ENCODE measurements around the gene UBE3D. TPM values are rescaled to one million over a fixed set of nuclear protein-coding genes. Genes with fewer than 3 reads are reported as not detected.
"Not testable (repeated sequence)": the region's sequence is repeated elsewhere in the genome, so short reads cannot be mapped to it uniquely, and the experiment has no call there.

Gene UBE3D
- total RNA-seq, 1 donor from 2014 or later = 0.21 TPM

DNA sequence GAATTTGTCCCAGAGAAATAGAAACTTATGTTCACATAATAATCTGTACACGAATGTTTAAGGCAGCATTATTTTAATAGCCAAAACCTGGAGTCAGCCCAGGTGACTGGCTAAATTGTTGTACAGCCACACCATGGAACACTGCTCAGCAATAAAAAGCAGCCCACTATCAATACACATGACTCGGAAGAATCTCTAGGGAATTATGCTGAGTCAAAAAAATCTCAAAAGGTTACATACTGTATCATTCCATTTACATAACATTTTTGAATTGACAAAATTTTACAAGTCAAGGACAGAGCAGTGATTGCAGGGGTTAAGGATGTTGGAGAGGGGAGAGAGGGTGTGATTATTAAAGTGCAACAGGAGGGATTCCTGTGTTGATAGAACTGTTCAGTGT lies 163.4 kb downstream of the UBE3D start:
- no peak overlapping the region for H3K27ac ChIP-seq
- TF ChIP-seq, protein P1, sequence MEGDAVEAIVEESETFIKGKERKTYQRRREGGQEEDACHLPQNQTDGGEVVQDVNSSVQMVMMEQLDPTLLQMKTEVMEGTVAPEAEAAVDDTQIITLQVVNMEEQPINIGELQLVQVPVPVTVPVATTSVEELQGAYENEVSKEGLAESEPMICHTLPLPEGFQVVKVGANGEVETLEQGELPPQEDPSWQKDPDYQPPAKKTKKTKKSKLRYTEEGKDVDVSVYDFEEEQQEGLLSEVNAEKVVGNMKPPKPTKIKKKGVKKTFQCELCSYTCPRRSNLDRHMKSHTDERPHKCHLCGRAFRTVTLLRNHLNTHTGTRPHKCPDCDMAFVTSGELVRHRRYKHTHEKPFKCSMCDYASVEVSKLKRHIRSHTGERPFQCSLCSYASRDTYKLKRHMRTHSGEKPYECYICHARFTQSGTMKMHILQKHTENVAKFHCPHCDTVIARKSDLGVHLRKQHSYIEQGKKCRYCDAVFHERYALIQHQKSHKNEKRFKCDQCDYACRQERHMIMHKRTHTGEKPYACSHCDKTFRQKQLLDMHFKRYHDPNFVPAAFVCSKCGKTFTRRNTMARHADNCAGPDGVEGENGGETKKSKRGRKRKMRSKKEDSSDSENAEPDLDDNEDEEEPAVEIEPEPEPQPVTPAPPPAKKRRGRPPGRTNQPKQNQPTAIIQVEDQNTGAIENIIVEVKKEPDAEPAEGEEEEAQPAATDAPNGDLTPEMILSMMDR (IDR thresholded peaks at IDR 0.05) = no peak
- H3K36me3 ChIP-seq = no peaks in the 10 kb centered on the region
- no peak for DNase-seq (ENCODE audit: low spot score in 2 of 2)
- no peaks in the 10 kb centered on the region for H3K27me3 ChIP-seq
- H3K9me3 ChIP-seq = no peaks in the 10 kb centered on the region
- intact Hi-C loops (cut with DNase I) = no loop called here
- no peaks in the 10 kb centered on the region for H3K4me1 ChIP-seq
- H3K4me3 ChIP-seq = no peak overlapping the region

DNA sequence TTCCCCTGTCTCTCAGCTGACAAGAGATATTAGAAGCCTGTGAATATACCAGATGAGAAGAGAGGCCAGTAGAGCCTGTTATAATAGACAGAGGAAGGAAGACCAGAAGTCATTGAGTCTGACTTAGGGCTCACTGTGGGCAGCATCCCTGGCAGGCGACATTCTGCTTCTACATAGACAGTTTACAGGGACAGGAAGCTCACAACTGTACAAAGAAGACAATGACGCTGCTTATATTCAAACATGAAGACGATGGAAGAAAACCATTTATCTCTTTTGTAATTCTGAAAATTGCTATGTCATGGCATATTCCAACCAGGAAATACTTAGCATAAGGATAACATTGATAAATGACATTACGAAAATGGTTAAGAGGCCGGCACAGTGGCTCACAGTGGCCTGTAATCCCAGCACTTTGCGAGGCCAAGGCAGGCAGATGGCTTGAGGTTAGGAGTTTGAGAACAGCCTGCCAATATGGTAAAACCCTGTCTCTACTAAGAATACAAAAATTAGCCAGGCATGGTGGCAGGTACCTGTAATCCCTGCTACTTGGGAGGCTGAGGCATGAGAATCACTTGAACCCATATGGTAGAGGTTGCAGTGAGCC lies 170.9 kb downstream of the UBE3D start:
- Histone ChIP-seq H3K27me3 (no peaks in the 10 kb centered on the region), H3K9me3 (no peaks in the 10 kb centered on the region), H3K4me1 (no peaks in the 10 kb centered on the region), H3K27ac (no peak overlapping the region), H3K4me3 (no peak overlapping the region), H3K36me3 (no peaks in the 10 kb centered on the region)
- no peak for DNase-seq (ENCODE audit: low spot score in 2 of 2)
- TF ChIP-seq, protein P1 (IDR thresholded peaks at IDR 0.05) = no peak
- intact Hi-C loops (cut with DNase I) = no loop called here

DNA sequence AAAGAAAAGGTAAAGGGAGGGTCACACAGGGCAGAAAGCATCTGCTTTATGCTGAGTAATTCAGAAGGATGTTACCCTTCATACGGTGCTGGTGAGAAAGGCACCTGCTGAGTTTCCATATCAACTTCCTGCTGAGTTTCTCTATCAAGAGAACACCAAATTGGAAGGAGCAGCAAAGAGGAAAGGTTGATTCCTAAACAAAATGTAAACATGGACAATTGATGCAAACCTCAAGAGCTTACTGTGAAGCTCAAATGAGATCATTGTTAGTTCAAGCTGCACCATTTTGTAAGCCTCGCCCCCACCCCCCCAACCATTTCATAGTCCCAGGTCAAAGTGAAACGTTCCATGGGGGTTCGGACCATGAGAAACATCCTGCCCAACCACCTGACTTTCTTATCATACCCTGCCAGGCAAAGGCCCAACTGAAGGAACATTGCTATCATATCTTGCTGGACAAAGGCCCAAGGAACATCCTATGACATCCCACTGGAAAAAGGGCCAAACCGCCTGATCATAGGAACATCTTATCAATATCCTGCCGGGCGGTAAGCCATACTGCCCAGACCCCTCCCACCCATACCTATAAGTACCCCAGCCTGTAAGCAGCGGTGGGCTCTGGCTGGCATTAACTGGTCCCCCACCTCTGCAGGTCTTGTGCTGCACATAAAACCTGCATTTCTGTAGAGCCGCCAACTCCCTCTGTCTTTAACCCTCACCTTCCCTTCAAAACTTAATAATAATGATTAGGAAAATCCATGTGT lies 171.6 kb downstream of the UBE3D start:
- Histone ChIP-seq H3K27ac (no peak overlapping the region), H3K4me1 (no peaks in the 10 kb centered on the region), H3K9me3 (no peaks in the 10 kb centered on the region), H3K36me3 (no peaks in the 10 kb centered on the region), H3K27me3 (no peaks in the 10 kb centered on the region), H3K4me3 (no peak overlapping the region)
- no peak for DNase-seq (ENCODE audit: low spot score in 2 of 2)
- TF ChIP-seq, protein P1 (IDR thresholded peaks at IDR 0.05) = no peak
- intact Hi-C loops (cut with DNase I) = no loop called here

DNA sequence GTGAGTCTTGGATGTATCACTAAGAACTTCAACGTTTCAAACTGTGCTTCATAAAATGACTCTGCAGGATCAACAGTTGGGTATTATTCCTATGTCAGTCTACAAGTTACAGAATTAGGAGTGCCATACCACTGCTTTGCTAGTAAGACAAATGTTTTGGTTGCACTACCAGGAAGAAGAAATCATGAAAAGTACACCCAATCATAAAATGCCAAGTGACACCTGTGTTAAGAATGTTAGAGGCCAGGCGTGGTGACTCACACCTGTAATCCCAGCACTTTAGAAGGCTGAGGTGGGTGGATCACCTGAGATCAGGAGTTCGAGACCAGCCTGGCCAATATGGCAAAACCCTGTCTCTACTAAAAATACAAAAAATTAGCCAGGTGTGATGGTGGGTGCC lies 174.1 kb downstream of the UBE3D start:
- H3K4me3 ChIP-seq; DNase-seq (ENCODE audit: low spot score in 2 of 2); intact Hi-C loops (cut with DNase I); H3K4me1 ChIP-seq; H3K27me3 ChIP-seq; H3K27ac ChIP-seq; H3K9me3 ChIP-seq; H3K36me3 ChIP-seq: not testable (repeated sequence)

DNA sequence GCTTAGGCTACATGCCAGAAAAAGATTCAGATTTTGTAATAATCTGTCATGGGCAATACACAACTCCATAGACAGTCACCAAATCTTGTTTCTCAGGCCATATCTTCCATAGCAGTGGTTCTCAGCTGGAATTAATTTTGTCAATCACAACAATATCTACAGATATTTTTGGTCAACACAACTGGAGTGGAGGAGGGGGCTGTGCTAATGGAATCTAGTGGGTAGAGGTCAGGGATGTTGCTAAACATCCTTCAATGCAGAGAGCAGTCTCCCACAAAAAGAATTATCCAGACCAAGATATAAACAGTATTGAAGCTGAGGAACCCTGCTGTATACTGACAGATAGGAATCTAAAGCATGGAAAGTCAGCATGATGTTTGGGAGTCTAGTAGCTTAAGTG lies 174.6 kb downstream of the UBE3D start:
- no peaks in the 10 kb centered on the region for H3K9me3 ChIP-seq
- H3K27ac ChIP-seq = no peak overlapping the region
- DNase-seq (ENCODE audit: low spot score in 2 of 2) = no peak
- H3K27me3 ChIP-seq = no peaks in the 10 kb centered on the region
- H3K4me3 ChIP-seq = no peak overlapping the region
- intact Hi-C loops (cut with DNase I) = no loop called here
- no peaks in the 10 kb centered on the region for H3K36me3 ChIP-seq
- TF ChIP-seq, protein P1 (IDR thresholded peaks at IDR 0.05) = no peak
- H3K4me1 ChIP-seq = no peaks in the 10 kb centered on the region

DNA sequence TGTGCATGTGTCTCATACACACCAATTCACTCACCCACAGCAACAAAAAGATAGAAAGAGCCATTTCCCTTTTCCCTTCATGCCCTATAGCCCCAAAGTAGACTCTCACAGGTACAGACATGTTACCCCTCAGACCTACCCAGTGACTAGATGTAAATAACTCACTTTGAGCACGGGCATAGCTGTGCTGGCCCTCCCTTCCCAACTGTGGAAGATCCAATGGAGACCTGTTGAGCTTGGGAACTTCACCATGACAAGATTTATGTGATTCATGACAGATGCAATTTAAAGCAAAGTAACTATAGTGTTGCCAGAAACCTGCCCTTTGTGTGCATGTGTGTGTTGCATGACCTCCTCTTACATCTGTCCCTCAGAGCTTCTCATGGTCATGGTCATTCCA lies 175.4 kb downstream of the UBE3D start:
- no peak overlapping the region for H3K4me3 ChIP-seq
- no peaks in the 10 kb centered on the region for H3K27me3 ChIP-seq
- TF ChIP-seq, protein P1 (IDR thresholded peaks at IDR 0.05) = no peak
- H3K4me1 ChIP-seq = no peaks in the 10 kb centered on the region
- H3K36me3 ChIP-seq = no peaks in the 10 kb centered on the region
- no peak for DNase-seq (ENCODE audit: low spot score in 2 of 2)
- no peak overlapping the region for H3K27ac ChIP-seq
- no peaks in the 10 kb centered on the region for H3K9me3 ChIP-seq
- intact Hi-C loops (cut with DNase I) = no loop called here

Data from ascending aorta (tissue), 2 donors.